Measurements from ENCODE around the gene PLEKHM2. TPM values are rescaled to one million over a fixed set of nuclear protein-coding genes. Genes with fewer than 3 reads are reported as not detected.

Gene PLEKHM2
- total RNA-seq, 1 experiment from 2014 or later, result 33.3 TPM

GRCh38 chr1:15692121-15692682, 8.1 kb downstream of the PLEKHM2 start:
- no peaks in the 10 kb centered on the region for H3K36me3 ChIP-seq (ENCODE audit: control insufficient read depth, insufficient read depth, low read length)
- no peak for DNase-seq
- intact Hi-C loops (cut with micrococcal nuclease; ENCODE audit: unreplicated experiment), result no loop called here
- no peaks in the 10 kb centered on the region for H3K9me3 Mint-ChIP-seq (ENCODE audit: unreplicated experiment)
- POLR2A ChIA-PET, result no interaction called here
- BruUV-seq (replicated peaks), result no TSS peak
- CTCF ChIA-PET, result no interaction called here
- no peaks in the 10 kb centered on the region; the same call in 1 of the 2 replicates for H3K4me1 ChIP-seq
- H3K4me3 ChIP-seq (ENCODE audit: low read depth, low read length), result no peak overlapping the region
- H3K4me3 Mint-ChIP-seq (ENCODE audit: unreplicated experiment), result no peak overlapping the region
- no peak overlapping the region for H3K27ac Mint-ChIP-seq (ENCODE audit: unreplicated experiment)
- no peak for TF ChIP-seq CTCF (IDR thresholded peaks at IDR 0.05; ENCODE audit: insufficient read depth in 1 of 2, low read depth in 1 of 2, low read length in 1 of 2, severe bottlenecking in 1 of 2, unreplicated experiment in 1 of 2)
- no peaks in the 10 kb centered on the region for H3K27me3 ChIP-seq (replicated peaks; ENCODE audit: control insufficient read depth, insufficient read depth, low read length)
- no peaks in the 10 kb centered on the region for H3K36me3 Mint-ChIP-seq (ENCODE audit: insufficient read depth, unreplicated experiment)
- H3K4me1 Mint-ChIP-seq (ENCODE audit: low read depth, unreplicated experiment), result no peaks in the 10 kb centered on the region
- no peaks in the 10 kb centered on the region for H3K27me3 Mint-ChIP-seq (ENCODE audit: insufficient read depth, unreplicated experiment)
- no peaks in the 10 kb centered on the region for H3K9me3 ChIP-seq

GRCh38 chr1:15693371-15693770, 9.3 kb downstream of the PLEKHM2 start:
- no peak for TF ChIP-seq CTCF (IDR thresholded peaks at IDR 0.05; ENCODE audit: insufficient read depth in 1 of 2, low read depth in 1 of 2, low read length in 1 of 2, severe bottlenecking in 1 of 2, unreplicated experiment in 1 of 2)
- DNase-seq, result no peak
- no peak overlapping the region for H3K4me3 ChIP-seq (ENCODE audit: low read depth, low read length)
- CTCF ChIA-PET, result no interaction called here
- Mint-ChIP-seq H3K27me3 (ENCODE audit: insufficient read depth, unreplicated experiment) (no peaks in the 10 kb centered on the region), H3K27ac (ENCODE audit: unreplicated experiment) (no peak overlapping the region), H3K4me3 (ENCODE audit: unreplicated experiment) (no peak overlapping the region), H3K4me1 (ENCODE audit: low read depth, unreplicated experiment) (no peaks in the 10 kb centered on the region), H3K36me3 (ENCODE audit: insufficient read depth, unreplicated experiment) (no peaks in the 10 kb centered on the region), H3K9me3 (ENCODE audit: unreplicated experiment) (no peaks in the 10 kb centered on the region)
- H3K27me3 ChIP-seq (replicated peaks; ENCODE audit: control insufficient read depth, insufficient read depth, low read length), result no peaks in the 10 kb centered on the region
- H3K9me3 ChIP-seq, result no peaks in the 10 kb centered on the region
- POLR2A ChIA-PET, result no interaction called here
- intact Hi-C loops (cut with micrococcal nuclease; ENCODE audit: unreplicated experiment), result no loop called here
- no peaks in the 10 kb centered on the region for H3K36me3 ChIP-seq (ENCODE audit: control insufficient read depth, insufficient read depth, low read length)
- H3K4me1 ChIP-seq, result no peaks in the 10 kb centered on the region
- BruUV-seq (replicated peaks), result no TSS peak

- H3K4me1 ChIP-seq, result no peaks in the 10 kb centered on the region
- Mint-ChIP-seq H3K27ac (ENCODE audit: unreplicated experiment) (no peak overlapping the region), H3K4me1 (ENCODE audit: low read depth, unreplicated experiment) (no peaks in the 10 kb centered on the region), H3K27me3 (ENCODE audit: insufficient read depth, unreplicated experiment) (no peaks in the 10 kb centered on the region), H3K4me3 (ENCODE audit: unreplicated experiment) (no peak overlapping the region), H3K36me3 (ENCODE audit: insufficient read depth, unreplicated experiment) (no peaks in the 10 kb centered on the region), H3K9me3 (ENCODE audit: unreplicated experiment) (no peaks in the 10 kb centered on the region)
- intact Hi-C loops (cut with micrococcal nuclease; ENCODE audit: unreplicated experiment), result no loop called here
- ChIA-PET POLR2A (interaction anchor here (0.6 kb wide), 1 partner anchor 81 kb away, joined by 3 read pairs; no protein-coding TSS in a partner anchor), CTCF (no interaction called here)
- BruUV-seq (replicated peaks), result no TSS peak
- H3K36me3 ChIP-seq (ENCODE audit: control insufficient read depth, insufficient read depth, low read length), result no peaks in the 10 kb centered on the region
- H3K9me3 ChIP-seq, result no peaks in the 10 kb centered on the region
- no peak for DNase-seq
- H3K4me3 ChIP-seq (ENCODE audit: low read depth, low read length), result no peak overlapping the region
- no peak for TF ChIP-seq CTCF (IDR thresholded peaks at IDR 0.05; ENCODE audit: insufficient read depth in 1 of 2, low read depth in 1 of 2, low read length in 1 of 2, severe bottlenecking in 1 of 2, unreplicated experiment in 1 of 2)
- H3K27me3 ChIP-seq (replicated peaks; ENCODE audit: control insufficient read depth, insufficient read depth, low read length), result no peaks in the 10 kb centered on the region
Observed at GRCh38 chr1:15696956-15697521, 12.9 kb downstream of the PLEKHM2 start.

Measured in Caco-2 (cell line).